Sigmoid colon (tissue), 7 donors: ENCODE data around the gene TSPOAP1. TPM values are rescaled to one million over a fixed set of nuclear protein-coding genes. Genes with fewer than 3 reads are reported as not detected.
A peak's percentile ranks its signal among the peaks of the same experiment; 100 is the strongest.

Experiments used
- DNase-seq: peaks from one replicate; pipeline ENCODE4 v3.0.0-alpha.2; 2019
- H3K27ac ChIP-seq, 4 donors: fragments of 200-600 bp; sonication (generic); one replicate each; pipeline ENCODE4 v1.5.1; 2016 to 2019; ENCODE audit warnings: mild to moderate bottlenecking in 1 of 4
- H3K27me3 ChIP-seq, 3 donors: fragments of 200-600 bp; sonication (generic); one replicate each; pipeline ENCODE4 v1.5.1; 2019; ENCODE audit warnings: mild to moderate bottlenecking in 1 of 3
- H3K36me3 ChIP-seq, 4 donors: fragments of 200-600 bp; sonication (generic); one replicate each; pipeline ENCODE4 v1.5.1; 2016 to 2019
- H3K4me1 ChIP-seq, 4 donors: fragments of 200-600 bp; sonication (generic); one replicate each; pipeline ENCODE4 v1.5.1; 2017 to 2019
- H3K4me3 ChIP-seq, 4 donors: fragments of 200-600 bp; sonication (generic); one replicate each; pipeline ENCODE4 v1.5.1; 2017 to 2019; ENCODE audit warnings: mild to moderate bottlenecking in 2 of 4, moderate library complexity in 1 of 4
- H3K9me3 ChIP-seq, 4 donors: fragments of 200-600 bp in 3 of 4; sonication (generic) in 3 of 4; one replicate each; pipeline versions ENCODE4 v1.5.1 to v1.6.1; 2013 to 2019
- CTCF ChIP-seq, 4 experiments: fragments of 450-650 bp in 3 of 4; fragments of 200-600 bp in 1 of 4; IDR thresholded peaks; one replicate each; pipeline ENCODE4 v1.5.1; 2016 to 2019; ENCODE audit warnings: antibody characterized with exemption in 4 of 4, mild to moderate bottlenecking in 3 of 4, moderate library complexity in 2 of 4
- EP300 ChIP-seq, 4 donors: sonication (generic); formaldehyde crosslinking; IDR thresholded peaks; one replicate each; pipeline ENCODE4 v1.6.1; 2017; ENCODE audit warnings: antibody characterized with exemption in 4 of 4
- POLR2A ChIP-seq, 2 donors: fragments of 450-650 bp; IDR thresholded peaks; one replicate each; pipeline ENCODE4 v1.6.1; 2016; ENCODE audit warnings: antibody characterized with exemption in 2 of 2, mild to moderate bottlenecking in 2 of 2, moderate library complexity in 2 of 2
- POLR2AphosphoS5 ChIP-seq, 4 donors: sonication (generic); formaldehyde crosslinking; IDR thresholded peaks; one replicate each; pipeline ENCODE4 v1.6.1; 2017; ENCODE audit warnings: antibody characterized with exemption in 4 of 4
- WGBS, 2 donors: extraction: QIAGEN DNeasy Blood & Tissue Kit; methylation state at CpG; one replicate each; pipeline ENCODE4 v1.1.7; 2013; 5-methylcytosine and 5-hydroxymethylcytosine counted together
- intact Hi-C: fragments of 100-400 bp; cut with DNase I; formaldehyde crosslinking; loops from one replicate; pipeline ENCODE4 v1.15.1; 2023
- polyA plus RNA-seq, 3 donors: library from polyadenylated mRNA; stranded (reverse); fragments of 200-250 nt; gene quantifications; one replicate each; pipeline ENCODE4 v1.2.3, GENCODE V29; 2013
- total RNA-seq, 4 donors: library from RNA; depleted of rRNA; stranded (reverse); fragments of >200 nt; gene quantifications; one replicate each; pipeline ENCODE4 v1.1.0, GENCODE V29; 2016
- donor health status: healthy with polysubstance abuse.
- donor health status: Bipolar disorder and iron deficiency.
- donor health status: healthy.

The TSPOAP1 gene
- total and polyA plus RNA-seq, 7 donors, result 0.69 to 28.4 (median 12.5) TPM

- DNase-seq, result peak; percentile 56
Observed at GRCh38 chr17:58301504-58302150, 27.0 kb downstream of the TSPOAP1 start.

GRCh38 chr17:58300336-58300735, 28.3 kb downstream of the TSPOAP1 start:
- Histone ChIP-seq H3K27me3 (no peaks in the 10 kb centered on the region), H3K4me3 (no peak overlapping the region), H3K9me3 (no peaks in the 10 kb centered on the region), H3K4me1 (no peaks in the 10 kb centered on the region), H3K27ac (no peak overlapping the region), H3K36me3 (no peaks in the 10 kb centered on the region)
- intact Hi-C loops, result no loop called here
- TF ChIP-seq POLR2A (IDR thresholded peaks at IDR 0.05) (no peak), EP300 (IDR thresholded peaks at IDR 0.05) (no peak), POLR2AphosphoS5 (IDR thresholded peaks at IDR 0.05) (no peak), CTCF (IDR thresholded peaks at IDR 0.05) (no peak)
- 88 to 91% methylated on average over 6 of the region's 6 CpGs for WGBS, 2 donors
- DNase-seq, result peak; percentile 2

More at GRCh38 chr17:58301504-58302150, 27.0 kb downstream of the TSPOAP1 start:
- Histone ChIP-seq H3K4me3 (no peak overlapping the region), H3K9me3 (no peaks in the 10 kb centered on the region), H3K27me3 (no peaks in the 10 kb centered on the region), H3K27ac (no peak overlapping the region), H3K4me1 (no peaks in the 10 kb centered on the region), H3K36me3 (peaks cover 0 to 3% (median 0%) of the 10 kb centered on the region in 4 donors)
- 85 to 88% methylated on average over 16 of the region's 16 CpGs for WGBS, 2 donors
- intact Hi-C loops, result no loop called here
- TF ChIP-seq POLR2AphosphoS5 (IDR thresholded peaks at IDR 0.05), result no peak
- no peak for TF ChIP-seq EP300 (IDR thresholded peaks at IDR 0.05)
- no peak for TF ChIP-seq POLR2A (IDR thresholded peaks at IDR 0.05)
- no peak for TF ChIP-seq CTCF (IDR thresholded peaks at IDR 0.05)

- Histone ChIP-seq H3K27ac (no peak overlapping the region), H3K36me3 (no peaks in the 10 kb centered on the region), H3K27me3 (no peaks in the 10 kb centered on the region), H3K4me1 (no peaks in the 10 kb centered on the region), H3K9me3 (no peaks in the 10 kb centered on the region), H3K4me3 (no peak overlapping the region)
- intact Hi-C loops, result no loop called here
- 92 to 95% methylated on average over 1 of the region's 1 CpG for WGBS, 2 donors
- no peak for TF ChIP-seq CTCF (IDR thresholded peaks at IDR 0.05)
- no peak for TF ChIP-seq EP300 (IDR thresholded peaks at IDR 0.05)
- TF ChIP-seq POLR2AphosphoS5 (IDR thresholded peaks at IDR 0.05), result no peak
- no peak for TF ChIP-seq POLR2A (IDR thresholded peaks at IDR 0.05)
- no peak for DNase-seq
Observed at GRCh38 chr17:58294034-58294433, 34.6 kb downstream of the TSPOAP1 start.

- no peak for TF ChIP-seq EP300 (IDR thresholded peaks at IDR 0.05)
- TF ChIP-seq POLR2A (IDR thresholded peaks at IDR 0.05), result no peak
- TF ChIP-seq POLR2AphosphoS5 (IDR thresholded peaks at IDR 0.05), result no peak
- no peak for TF ChIP-seq CTCF (IDR thresholded peaks at IDR 0.05)
- H3K4me1 ChIP-seq, result no peaks in the 10 kb centered on the region
- no peak overlapping the region for H3K4me3 ChIP-seq
- no peak for DNase-seq
- no peaks in the 10 kb centered on the region for H3K36me3 ChIP-seq
- no peak overlapping the region for H3K27ac ChIP-seq
- H3K27me3 ChIP-seq, result peaks cover 0 to 10% (median 6%) of the 10 kb centered on the region in 3 donors
- intact Hi-C loops, result no loop called here
- H3K9me3 ChIP-seq, result no peaks in the 10 kb centered on the region
- 69 to 84% methylated on average over 5 of the region's 5 CpGs for WGBS, 2 donors
Observed at GRCh38 chr17:58291246-58291645, 37.3 kb downstream of the TSPOAP1 start.

- TF ChIP-seq EP300 (IDR thresholded peaks at IDR 0.05), result no peak
- TF ChIP-seq POLR2A (IDR thresholded peaks at IDR 0.05), result no peak
- no peak for TF ChIP-seq CTCF (IDR thresholded peaks at IDR 0.05)
- no peak for TF ChIP-seq POLR2AphosphoS5 (IDR thresholded peaks at IDR 0.05)
- Histone ChIP-seq H3K4me3 (no peak overlapping the region), H3K9me3 (no peaks in the 10 kb centered on the region), H3K27ac (no peak overlapping the region), H3K36me3 (no peaks in the 10 kb centered on the region), H3K27me3 (peaks cover 0 to 10% (median 6%) of the 10 kb centered on the region in 3 donors), H3K4me1 (no peaks in the 10 kb centered on the region)
- intact Hi-C loops, result no loop called here
- WGBS, 2 donors, result 20 to 51% methylated on average over 2 of the region's 2 CpGs
- no peak for DNase-seq
Observed at GRCh38 chr17:58289869-58290268, 38.7 kb downstream of the TSPOAP1 start.
